ENCODE data around the gene DDX17.

GRCh38 chr22:38467438-38467903, 38.6 kb downstream of the DDX17 start:
- no peak for TF ChIP-seq SIN3A (IDR thresholded peaks at IDR 0.05; ENCODE audit: low read depth)
- no peak for TF ChIP-seq CEBPB (IDR thresholded peaks at IDR 0.05; ENCODE audit: low read depth)
- no peak for TF ChIP-seq CTCF (IDR thresholded peaks at IDR 0.05 in 2 of 3, conservative IDR thresholded peaks at IDR 0.05 in 1 of 3; ENCODE audit: borderline replicate concordance in 1 of 3, insufficient read depth in 1 of 3, low read depth in 2 of 3, low read length in 2 of 3)
- no peak for TF ChIP-seq POLR2A (IDR thresholded peaks at IDR 0.05; ENCODE audit: borderline replicate concordance, extremely low read depth, insufficient read depth, insufficient read length)
- no peak for TF ChIP-seq YY1 (IDR thresholded peaks at IDR 0.05; ENCODE audit: extremely low read depth, insufficient replicate concordance, low read depth, low read length)
- no peak for TF ChIP-seq MAX (IDR thresholded peaks at IDR 0.05)
- no peak for TF ChIP-seq EZH2phosphoT487 (IDR thresholded peaks at IDR 0.05; ENCODE audit: borderline replicate concordance)
- TF ChIP-seq ZFX (IDR thresholded peaks at IDR 0.05) = no peak
- TF ChIP-seq REST (IDR thresholded peaks at IDR 0.05; ENCODE audit: low read depth) = no peak

All from HCT116 (cell line).